NCI-H345 treated with DMSO at 0.1 percent for 48 hours (cell line): ENCODE measurements around the gene CARTPT.

Experiments used
- DNase-seq: peaks from one replicate; lab custom pipeline; 2025; ENCODE audit not compliant: unreplicated experiment; lab: John Stamatoyannopoulos, UW

The CARTPT gene

GRCh38 chr5:71719063-71719964 is at the start of gene CARTPT:
CARTPT (plus strand) TSS chr5:71719275; CDS start chr5:71719294, 19 bp downstream.
- DNase-seq: no peak

DNA sequence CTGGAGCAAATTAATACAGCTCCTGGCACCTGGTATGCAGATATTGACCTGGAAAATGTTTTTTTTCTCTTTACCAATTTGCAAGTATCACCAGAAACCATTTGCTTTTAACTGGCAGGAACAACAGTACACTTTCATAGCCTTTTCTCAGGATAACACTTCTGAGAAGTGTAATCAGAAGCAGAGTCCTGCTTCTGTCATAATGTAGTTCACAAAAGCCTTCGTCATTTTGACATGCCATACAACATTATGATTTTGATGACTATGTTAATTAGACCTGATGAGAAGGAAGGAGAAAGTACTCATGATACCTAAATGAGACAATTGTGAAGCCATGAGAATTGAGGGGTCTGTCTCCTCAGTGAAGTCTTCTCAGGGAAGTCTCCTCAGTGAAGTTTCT is 41.1 kb upstream of the CARTPT start:
- DNase-seq: no peak

DNA sequence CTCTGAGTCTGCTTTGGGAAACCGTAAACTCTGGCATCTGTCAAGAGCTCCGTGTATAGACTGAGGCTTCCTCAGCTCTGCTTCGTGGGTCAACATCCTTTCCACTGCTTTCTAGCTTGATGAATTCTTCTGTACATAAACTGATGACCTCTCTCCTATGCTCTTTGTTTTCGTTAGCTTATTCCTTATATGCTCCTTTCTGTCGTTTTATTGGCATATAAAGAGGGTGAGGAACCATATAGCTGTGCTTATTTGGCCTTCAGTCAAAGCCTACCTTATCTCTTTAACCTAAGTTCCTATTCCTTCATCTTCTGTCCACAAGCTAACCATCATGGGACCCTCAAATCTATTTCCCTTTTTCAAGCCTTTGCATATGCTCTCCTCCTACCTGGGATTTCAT is 39.4 kb upstream of the CARTPT start:
- DNase-seq: no peak

DNA sequence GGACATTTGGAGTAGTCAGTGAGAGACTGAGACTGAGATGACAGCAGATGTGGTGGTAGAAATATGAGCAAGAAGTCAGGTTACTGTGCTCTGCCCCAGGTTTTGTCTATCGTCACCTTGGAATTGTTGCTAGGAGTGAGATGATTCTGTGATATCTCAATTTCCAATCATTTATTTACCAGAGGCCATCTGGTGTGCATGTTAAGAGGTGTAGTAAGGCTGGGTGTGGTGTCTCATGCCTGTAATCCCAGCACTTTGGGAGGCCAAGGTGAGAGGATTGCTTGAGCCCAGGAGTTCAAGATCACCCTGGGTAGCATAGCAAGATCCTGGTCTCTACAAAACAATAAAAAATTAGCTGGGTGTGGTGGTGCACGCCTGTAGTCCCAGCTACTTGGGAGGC is 38.6 kb upstream of the CARTPT start:
- no peak for DNase-seq

GRCh38 chr5:71681296-71681695 is 37.8 kb upstream of the CARTPT start:
- no peak for DNase-seq

DNA sequence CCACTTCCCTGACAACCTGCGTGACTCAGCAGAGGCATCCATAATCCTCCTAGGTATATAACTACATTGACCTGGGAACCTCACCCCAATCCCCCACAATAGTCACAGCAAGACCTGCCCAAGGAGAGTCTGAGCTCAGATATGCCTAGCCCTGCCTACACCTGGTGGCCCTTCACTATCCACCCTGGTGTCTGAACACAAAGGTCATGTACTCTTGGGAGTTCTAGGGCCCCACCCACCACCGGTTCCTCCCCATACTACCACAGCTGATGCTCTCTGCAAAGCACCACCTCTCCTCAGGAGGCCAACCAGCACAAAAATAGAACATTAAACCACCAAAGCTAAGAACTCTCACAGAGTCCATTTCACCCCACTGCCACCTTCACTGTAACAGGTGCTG is 34.8 kb upstream of the CARTPT start:
- DNase-seq: no peak

DNA sequence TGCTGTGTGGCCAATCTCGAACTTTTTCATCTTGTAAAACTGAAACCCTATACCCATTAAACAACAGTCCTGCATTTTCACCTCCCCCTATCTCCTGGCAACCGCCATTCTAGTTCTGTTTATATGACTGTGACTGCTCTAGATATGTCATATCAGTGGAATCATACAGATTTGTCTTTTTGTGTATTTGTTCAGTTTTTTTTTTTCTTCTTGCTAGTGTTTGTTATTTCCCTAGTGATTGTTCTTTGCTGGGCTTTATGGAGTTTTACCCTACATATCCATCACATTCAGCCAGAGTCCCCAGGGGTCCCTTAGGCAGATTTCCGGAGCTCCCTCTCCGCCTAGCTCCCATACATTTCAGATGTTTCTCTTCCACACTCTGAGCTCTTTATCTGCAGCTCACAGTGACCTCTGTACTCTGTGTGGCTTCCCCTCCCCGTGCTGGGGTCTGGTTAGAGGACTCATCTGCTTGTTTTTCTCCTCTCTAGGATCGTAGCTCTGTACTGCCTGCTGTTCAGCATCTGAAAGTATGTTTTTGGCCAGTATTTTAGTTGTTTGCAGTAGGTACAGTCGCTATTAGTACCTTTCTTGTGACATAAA is 25.1 kb upstream of the CARTPT start:
- no peak for DNase-seq

DNA sequence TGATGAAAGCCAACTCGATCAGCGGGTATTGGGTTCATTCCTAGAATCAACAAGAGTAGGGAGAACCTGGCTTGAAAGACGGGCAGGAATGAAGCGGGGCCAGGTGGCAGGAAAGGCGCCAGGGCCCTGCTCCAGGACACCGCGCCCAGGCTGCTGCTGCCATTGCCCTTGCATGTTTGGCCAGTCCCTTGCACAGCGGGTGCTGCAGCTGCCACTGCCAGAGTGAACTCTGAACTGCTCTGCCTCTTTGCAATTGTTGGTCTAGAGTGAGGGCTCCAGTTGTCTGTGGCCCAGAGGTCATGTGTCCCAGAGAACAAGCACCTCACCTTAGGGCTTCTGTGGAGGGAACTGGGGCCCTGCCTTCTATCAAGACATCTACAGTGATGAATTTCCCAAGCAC is 24.0 kb upstream of the CARTPT start:
- DNase-seq: no peak

- DNase-seq: no peak
Observed at GRCh38 chr5:71695595-71695994, 23.5 kb upstream of the CARTPT start.

DNA sequence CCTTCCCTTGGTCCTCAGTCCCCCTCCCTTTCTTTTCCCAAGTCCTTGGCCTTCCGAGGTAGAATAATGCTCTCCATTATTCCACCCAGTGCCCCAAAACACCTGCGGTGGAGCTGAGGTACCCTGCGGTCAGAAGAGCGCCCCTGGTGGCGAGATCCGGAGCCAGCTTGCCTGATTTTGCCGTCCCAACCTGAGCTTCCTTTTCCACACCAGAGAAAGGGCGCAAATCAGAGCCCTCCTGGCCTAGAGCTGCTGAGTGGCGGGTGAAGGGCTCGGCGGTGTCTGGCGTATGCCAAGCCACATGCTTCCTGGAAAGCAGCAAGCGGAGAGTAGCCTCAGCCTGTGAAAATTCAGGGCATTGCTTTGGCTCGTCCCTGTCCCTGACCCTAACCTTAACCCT is 21.1 kb upstream of the CARTPT start:
- no peak for DNase-seq

DNA sequence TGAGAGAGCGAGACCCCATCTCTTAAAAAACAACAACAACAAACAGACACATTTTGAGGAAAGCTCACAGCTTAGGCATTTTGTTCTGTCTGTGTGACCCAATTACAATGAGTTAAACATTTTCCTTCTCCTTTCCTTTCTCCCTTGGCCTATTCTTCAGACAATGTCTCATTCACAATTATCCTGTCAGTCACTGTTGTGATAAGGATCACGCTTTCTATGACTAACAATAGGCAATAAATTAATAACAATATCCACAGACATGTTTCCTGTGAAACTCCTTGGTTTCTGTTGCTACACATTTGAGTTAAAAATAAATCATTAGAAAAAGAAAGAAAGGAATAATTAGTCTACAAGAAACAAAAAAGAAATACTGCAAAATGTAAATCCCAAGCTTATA is 19.8 kb upstream of the CARTPT start:
- no peak for DNase-seq

DNA sequence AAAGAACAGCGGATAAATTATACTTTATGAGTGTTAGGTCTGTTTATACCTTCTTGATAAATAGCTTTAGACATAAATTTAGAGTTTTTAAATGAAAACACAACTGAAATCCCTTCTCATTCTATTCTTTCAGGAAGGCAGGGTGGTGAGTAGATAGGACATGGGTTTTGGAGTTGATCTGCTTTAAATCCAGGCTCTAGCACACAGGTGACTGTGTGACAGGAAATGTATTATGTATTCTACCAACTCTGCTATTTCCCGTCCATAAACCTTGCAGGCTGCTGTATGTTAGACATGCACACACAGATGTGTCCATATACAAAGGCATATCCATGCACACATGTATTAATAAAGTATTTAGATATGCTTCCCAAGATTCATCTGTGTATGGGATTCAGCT is 19.3 kb upstream of the CARTPT start:
- DNase-seq: no peak

GRCh38 chr5:71700803-71701202 is 18.3 kb upstream of the CARTPT start:
- DNase-seq: no peak

DNA sequence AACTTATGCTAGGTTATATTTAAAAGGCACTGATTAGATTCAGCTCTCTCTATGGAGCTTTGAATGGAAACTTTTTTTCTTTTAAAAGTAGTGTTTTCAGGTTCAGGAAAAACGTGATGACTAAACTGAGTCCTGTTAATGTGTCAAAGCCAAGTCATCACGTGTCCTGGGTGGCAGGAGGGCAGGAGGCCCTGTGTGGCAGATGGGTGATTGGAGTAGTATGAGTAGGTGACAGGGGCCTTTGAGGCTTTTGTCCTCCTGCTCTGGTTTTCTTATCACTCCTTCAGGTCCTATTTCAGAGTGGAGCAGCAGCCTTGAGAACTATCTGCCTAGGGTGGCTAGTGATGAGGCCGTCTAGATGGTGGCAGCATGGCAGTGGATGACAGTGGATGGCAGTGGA is 17.7 kb upstream of the CARTPT start:
- DNase-seq: no peak

GRCh38 chr5:71703941-71704340 is 15.1 kb upstream of the CARTPT start:
- no peak for DNase-seq

DNA sequence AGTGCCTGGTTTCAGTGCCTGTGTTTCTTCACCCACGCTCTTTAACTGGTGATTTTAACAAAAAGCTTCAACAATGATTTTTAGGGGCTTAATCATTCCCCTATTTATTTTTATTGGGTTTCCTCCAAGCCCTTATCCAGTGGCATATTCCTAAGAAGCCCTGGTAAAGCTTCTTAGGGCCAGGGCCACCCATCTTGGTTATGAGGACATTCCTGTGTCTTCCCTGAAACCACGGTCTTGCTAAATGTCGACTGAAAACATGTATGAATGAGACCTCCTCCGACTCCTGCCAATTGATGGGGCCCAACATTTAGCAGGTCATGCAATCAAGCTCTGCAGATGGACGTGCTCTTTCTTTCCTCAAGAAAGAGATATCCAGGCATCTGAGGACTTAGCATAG is 13.7 kb upstream of the CARTPT start:
- no peak for DNase-seq

DNA sequence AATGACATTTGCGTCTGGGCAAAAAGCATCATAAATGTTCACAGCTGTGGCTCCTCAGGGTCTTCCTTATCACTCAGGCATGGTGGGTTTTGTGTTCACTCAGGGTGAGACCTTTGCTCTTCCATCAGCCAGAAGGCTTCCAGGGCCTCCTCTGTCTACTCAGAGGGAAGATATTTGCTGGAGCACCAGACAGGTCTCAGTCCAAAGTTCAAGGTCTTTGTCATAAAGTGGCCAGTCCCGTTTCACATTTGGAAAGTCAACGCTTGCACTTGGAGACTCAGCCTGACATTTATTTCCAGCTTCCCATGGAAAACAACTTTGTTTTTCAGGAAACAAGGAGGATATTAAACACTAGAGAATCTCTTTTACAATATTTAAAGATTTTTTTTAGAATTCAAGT is 12.2 kb upstream of the CARTPT start:
- DNase-seq: no peak

GRCh38 chr5:71711610-71712009 is 7.5 kb upstream of the CARTPT start:
- DNase-seq: no peak

- no peak for DNase-seq
Observed at GRCh38 chr5:71714911-71715310, 4.2 kb upstream of the CARTPT start.

DNA sequence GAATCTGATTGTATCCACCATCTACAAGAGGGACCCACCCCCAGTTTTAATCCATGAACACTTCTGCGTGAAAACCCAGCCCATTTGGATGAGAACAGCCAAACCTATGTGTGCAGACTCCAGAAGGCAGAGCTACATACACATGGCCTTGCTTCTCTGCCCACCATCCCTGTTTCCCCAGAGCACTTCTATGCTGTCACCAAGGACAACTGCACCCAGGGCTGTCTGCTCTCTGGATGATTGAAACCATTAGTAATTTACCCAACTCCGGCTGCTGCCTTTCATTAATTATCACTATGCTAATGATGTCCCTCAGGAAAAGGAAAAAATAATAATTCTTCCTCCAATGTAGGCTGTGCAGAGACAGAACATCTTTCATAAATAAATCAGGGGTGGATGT is 8.9 kb downstream of the CARTPT start:
- DNase-seq: no peak

DNA sequence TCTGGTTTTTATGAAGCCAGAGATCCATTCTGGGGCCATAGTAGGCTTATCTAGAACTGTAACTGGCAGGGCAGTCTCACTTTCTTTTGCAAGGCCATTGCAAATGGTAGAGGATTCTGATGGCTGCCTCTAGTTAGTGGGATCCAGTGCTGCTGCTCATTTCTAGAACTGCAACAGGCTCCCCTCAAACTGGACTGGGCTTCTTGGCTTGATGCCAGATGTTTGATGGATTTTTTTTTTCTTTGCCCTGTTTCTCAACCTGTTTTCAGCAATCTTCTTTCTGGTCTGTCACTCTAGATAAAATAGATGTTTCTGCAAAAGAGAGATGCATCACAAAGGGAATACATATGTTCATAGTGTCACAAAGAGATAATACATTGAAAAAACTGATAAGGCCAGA is 11.9 kb downstream of the CARTPT start:
- no peak for DNase-seq

- DNase-seq: no peak
Observed at GRCh38 chr5:71732011-71732410, 12.9 kb downstream of the CARTPT start.

DNA sequence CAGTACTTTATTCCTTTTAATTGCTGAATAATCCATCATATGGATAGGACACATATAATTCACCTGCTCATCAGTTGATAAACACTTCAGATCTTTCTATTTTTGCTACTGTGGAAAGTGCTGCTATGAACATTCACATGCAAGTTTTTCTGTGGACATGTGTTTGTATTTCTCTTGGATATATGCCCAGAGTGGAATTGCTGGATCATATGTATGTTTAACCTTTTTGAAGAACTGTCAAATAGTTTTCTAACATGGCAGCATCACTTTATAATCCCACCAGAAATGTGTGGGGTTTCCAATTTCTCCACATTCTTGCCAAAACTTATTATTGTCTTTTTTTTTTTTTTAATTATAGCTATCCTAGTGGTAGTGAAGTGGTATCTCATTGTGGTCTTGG is 15.1 kb downstream of the CARTPT start:
- no peak for DNase-seq
